ENCODE data around the gene CFAP299. TPM values are rescaled to one million over a fixed set of nuclear protein-coding genes. Genes with fewer than 3 reads are reported as not detected.

CFAP299 gene
- total RNA-seq, 4 donors from 2014 or later: not detected

- H3K4me3 ChIP-seq: no peak overlapping the region
- no peak for DNase-seq
- TF ChIP-seq POLR2A (IDR thresholded peaks at IDR 0.05) (no peak), CTCF (IDR thresholded peaks at IDR 0.05) (no peak)
Observed at GRCh38 chr4:80417019-80417418, 81.5 kb downstream of the CFAP299 start.

GRCh38 chr4:80419946-80420345 lies 84.4 kb downstream of the CFAP299 start:
- H3K9me3 ChIP-seq: no peaks in the 10 kb centered on the region
- no peak overlapping the region for H3K27ac ChIP-seq
- no peak for DNase-seq
- no peak overlapping the region for H3K4me3 ChIP-seq
- TF ChIP-seq POLR2A (IDR thresholded peaks at IDR 0.05): no peak
- no peak for TF ChIP-seq CTCF (IDR thresholded peaks at IDR 0.05)
- H3K27me3 ChIP-seq: no peaks in the 10 kb centered on the region
- no peaks in the 10 kb centered on the region for H3K4me1 ChIP-seq
- no peaks in the 10 kb centered on the region for H3K36me3 ChIP-seq

More at GRCh38 chr4:80417019-80417418, 81.5 kb downstream of the CFAP299 start:
- Histone ChIP-seq H3K27ac (no peak overlapping the region), H3K27me3 (no peaks in the 10 kb centered on the region), H3K36me3 (no peaks in the 10 kb centered on the region), H3K4me1 (no peaks in the 10 kb centered on the region), H3K9me3 (no peaks in the 10 kb centered on the region)

- DNase-seq: no peak
- Histone ChIP-seq H3K4me1 (no peaks in the 10 kb centered on the region), H3K36me3 (no peaks in the 10 kb centered on the region), H3K4me3 (no peak overlapping the region), H3K27ac (no peak overlapping the region), H3K9me3 (no peaks in the 10 kb centered on the region), H3K27me3 (no peaks in the 10 kb centered on the region)
- no peak for TF ChIP-seq CTCF (IDR thresholded peaks at IDR 0.05)
- no peak for TF ChIP-seq POLR2A (IDR thresholded peaks at IDR 0.05)
Observed at GRCh38 chr4:80420638-80421037, 85.1 kb downstream of the CFAP299 start.

- Histone ChIP-seq H3K27ac (no peak overlapping the region), H3K4me1 (no peaks in the 10 kb centered on the region), H3K4me3 (no peak overlapping the region), H3K27me3 (no peaks in the 10 kb centered on the region), H3K36me3 (no peaks in the 10 kb centered on the region), H3K9me3 (no peaks in the 10 kb centered on the region)
- DNase-seq: no peak
- TF ChIP-seq CTCF (IDR thresholded peaks at IDR 0.05) (no peak), POLR2A (IDR thresholded peaks at IDR 0.05) (no peak)
Observed at GRCh38 chr4:80422727-80423404, 87.3 kb downstream of the CFAP299 start.

- Histone ChIP-seq H3K9me3 (no peaks in the 10 kb centered on the region), H3K27ac (no peak overlapping the region), H3K27me3 (no peaks in the 10 kb centered on the region), H3K36me3 (no peaks in the 10 kb centered on the region), H3K4me3 (no peak overlapping the region), H3K4me1 (no peaks in the 10 kb centered on the region)
- DNase-seq: no peak
- TF ChIP-seq POLR2A (IDR thresholded peaks at IDR 0.05): no peak
- no peak for TF ChIP-seq CTCF (IDR thresholded peaks at IDR 0.05)
Observed at GRCh38 chr4:80423553-80424224, 88.2 kb downstream of the CFAP299 start.

Data from Peyer's patch (tissue), 4 donors.